ENCODE results near the gene RTL5.

- TF ChIP-seq CTCF (IDR thresholded peaks at IDR 0.05; ENCODE audit: borderline replicate concordance, extremely low read depth, low read length, poor library complexity, severe bottlenecking), result no peak
- no peak for TF ChIP-seq EZH2 (IDR thresholded peaks at IDR 0.05; ENCODE audit: borderline replicate concordance, low read depth, low read length, severe bottlenecking)
Observed at GRCh38 chrX:72102126-72102525, 29.6 kb downstream of the RTL5 start.

All from DND-41 (cell line).